ENCODE measurements around the gene ZNF324. TPM values are rescaled to one million over a fixed set of nuclear protein-coding genes. Genes with fewer than 3 reads are reported as not detected.

ZNF324 gene
- total RNA-seq, 1 donor from 2014 or later = 9.3 TPM

DNA sequence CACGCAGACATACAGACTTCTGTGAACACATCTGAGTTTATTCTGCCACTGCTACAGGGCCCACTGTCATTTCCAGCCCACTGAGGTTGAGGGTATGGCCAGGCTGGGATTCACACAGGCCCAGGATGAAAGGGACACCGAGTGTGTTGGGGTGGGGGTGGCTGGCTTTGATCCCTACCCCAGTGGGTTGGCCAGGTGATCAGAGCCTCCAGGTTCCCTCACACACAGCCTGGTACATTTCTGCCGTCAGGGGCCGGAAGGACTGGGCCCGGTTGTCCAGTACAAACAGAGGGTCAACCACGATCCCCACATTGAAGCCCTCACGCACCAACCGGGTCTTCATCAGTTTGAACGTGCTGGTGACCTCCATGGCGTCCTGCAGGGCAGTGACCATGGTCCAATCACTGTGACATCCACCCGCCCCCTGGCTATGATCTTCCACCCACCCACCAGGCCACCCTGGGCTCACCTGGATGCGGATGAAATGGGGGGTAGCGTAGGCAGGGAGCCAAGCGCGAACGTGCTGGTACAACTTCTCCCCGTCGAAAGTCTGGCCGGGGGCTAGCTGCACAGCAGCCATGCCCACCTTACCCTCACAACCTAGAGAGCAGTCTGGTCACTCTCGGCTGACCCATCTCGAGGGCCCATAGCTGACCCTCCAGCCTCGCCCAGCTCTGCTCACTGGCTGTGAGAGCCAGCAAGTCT, 31.6 kb downstream of the ZNF324 start:
- Mint-ChIP-seq H3K36me3 (ENCODE audit: low read depth, unreplicated experiment) (peaks cover 8% of the 10 kb centered on the region), H3K4me1 (ENCODE audit: low read depth, unreplicated experiment) (peaks cover 8% of the 10 kb centered on the region), H3K4me3 (ENCODE audit: unreplicated experiment) (peak overlapping the region; percentile 91), H3K9me3 (ENCODE audit: unreplicated experiment) (no peaks in the 10 kb centered on the region), H3K27me3 (ENCODE audit: low read depth, unreplicated experiment) (no peaks in the 10 kb centered on the region), H3K27ac (ENCODE audit: unreplicated experiment) (peak overlapping the region; percentile 41)
- Histone ChIP-seq H3K9me3 (ENCODE audit: insufficient read depth, low read depth, low read length) (peaks cover 4% of the 10 kb centered on the region), H3K4me1 (ENCODE audit: insufficient read depth, low read length) (peaks cover 4% of the 10 kb centered on the region), H3K4me2 (ENCODE audit: low read length) (peak overlapping the region; percentile 93), H3K27ac (ENCODE audit: low read depth, low read length) (no peak overlapping the region), H3K36me3 (ENCODE audit: insufficient read depth, low read length) (no peaks in the 10 kb centered on the region), H3K4me3 (ENCODE audit: insufficient read depth, low read depth, low read length) (peak overlapping the region; percentile 48), H2AFZ (ENCODE audit: low read depth, low read length) (peak overlapping the region; percentile 66), H4K20me1 (ENCODE audit: insufficient read depth, low read length) (no peaks in the 10 kb centered on the region), H3K27me3 (ENCODE audit: insufficient read depth, low read length) (no peaks in the 10 kb centered on the region), H3K9ac (ENCODE audit: low read length) (no peak overlapping the region), H3K79me2 (ENCODE audit: insufficient read depth, low read length) (no peaks in the 10 kb centered on the region)
- no peak for FAIRE-seq
- DNase-seq (ENCODE audit: low read depth) = no peak
- no peak for TF ChIP-seq EZH2 (IDR thresholded peaks at IDR 0.05; ENCODE audit: insufficient read depth, low read length)
- TF ChIP-seq, protein P1, sequence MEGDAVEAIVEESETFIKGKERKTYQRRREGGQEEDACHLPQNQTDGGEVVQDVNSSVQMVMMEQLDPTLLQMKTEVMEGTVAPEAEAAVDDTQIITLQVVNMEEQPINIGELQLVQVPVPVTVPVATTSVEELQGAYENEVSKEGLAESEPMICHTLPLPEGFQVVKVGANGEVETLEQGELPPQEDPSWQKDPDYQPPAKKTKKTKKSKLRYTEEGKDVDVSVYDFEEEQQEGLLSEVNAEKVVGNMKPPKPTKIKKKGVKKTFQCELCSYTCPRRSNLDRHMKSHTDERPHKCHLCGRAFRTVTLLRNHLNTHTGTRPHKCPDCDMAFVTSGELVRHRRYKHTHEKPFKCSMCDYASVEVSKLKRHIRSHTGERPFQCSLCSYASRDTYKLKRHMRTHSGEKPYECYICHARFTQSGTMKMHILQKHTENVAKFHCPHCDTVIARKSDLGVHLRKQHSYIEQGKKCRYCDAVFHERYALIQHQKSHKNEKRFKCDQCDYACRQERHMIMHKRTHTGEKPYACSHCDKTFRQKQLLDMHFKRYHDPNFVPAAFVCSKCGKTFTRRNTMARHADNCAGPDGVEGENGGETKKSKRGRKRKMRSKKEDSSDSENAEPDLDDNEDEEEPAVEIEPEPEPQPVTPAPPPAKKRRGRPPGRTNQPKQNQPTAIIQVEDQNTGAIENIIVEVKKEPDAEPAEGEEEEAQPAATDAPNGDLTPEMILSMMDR (IDR thresholded peaks at IDR 0.05; ENCODE audit: insufficient read depth, low read depth, low read length) = no peak

DNA sequence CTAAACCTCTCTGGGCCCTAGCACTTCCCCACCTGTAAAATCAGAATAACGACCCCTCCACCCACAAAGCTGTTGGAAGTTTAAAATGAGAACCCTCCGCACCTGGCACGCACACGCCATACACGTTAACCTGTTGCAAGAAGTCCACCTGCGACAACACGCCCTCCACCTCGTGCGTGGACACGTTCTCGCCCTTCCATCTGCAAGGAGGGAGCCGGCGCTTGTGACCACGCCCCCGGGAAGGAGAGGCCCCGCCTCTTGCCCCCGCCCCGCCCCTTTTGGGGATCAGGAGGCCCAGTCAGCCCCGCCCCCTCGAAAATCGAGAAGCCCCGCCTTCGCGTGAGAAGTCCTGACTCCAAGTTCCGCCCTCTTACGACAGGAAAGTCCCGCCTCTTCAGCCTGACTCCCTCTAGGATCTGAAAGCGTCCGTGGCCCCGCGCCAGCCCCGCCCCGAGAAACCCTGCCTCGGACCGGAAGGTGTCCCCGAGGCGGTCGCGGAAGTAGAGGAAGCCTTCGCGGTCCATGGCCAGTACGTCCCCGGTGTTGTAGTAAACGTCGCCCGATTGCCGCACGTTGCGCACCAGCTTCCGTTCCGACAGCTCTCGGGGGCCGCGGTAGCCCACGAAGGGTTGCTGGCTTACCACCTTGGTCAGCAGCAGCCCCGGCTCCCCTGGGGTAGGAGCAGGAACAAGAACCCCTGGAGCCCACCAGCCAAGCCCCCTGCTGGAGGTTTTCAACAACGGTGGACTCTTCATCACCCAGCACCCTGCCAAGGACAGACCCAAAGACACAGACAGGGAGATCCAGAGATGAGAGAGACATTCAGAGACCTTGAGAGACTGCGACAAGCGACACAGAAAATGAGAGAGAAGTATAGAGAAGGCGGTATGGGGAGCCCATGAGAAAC, 32.4 kb downstream of the ZNF324 start:
- H3K4me1 Mint-ChIP-seq (ENCODE audit: low read depth, unreplicated experiment) = peaks cover 8% of the 10 kb centered on the region
- peak overlapping the region; percentile 38 for H3K27ac ChIP-seq (ENCODE audit: low read depth, low read length)
- TF ChIP-seq, protein P1 (IDR thresholded peaks at IDR 0.05; ENCODE audit: insufficient read depth, low read depth, low read length) = peak; percentile 23
- no peak for TF ChIP-seq EZH2 (IDR thresholded peaks at IDR 0.05; ENCODE audit: insufficient read depth, low read length)
- H3K9me3 ChIP-seq (ENCODE audit: insufficient read depth, low read depth, low read length) = peaks cover 4% of the 10 kb centered on the region
- peak overlapping the region; percentile 93 for H3K4me2 ChIP-seq (ENCODE audit: low read length)
- H3K9ac ChIP-seq (ENCODE audit: low read length) = peak overlapping the region; percentile 71
- H3K36me3 Mint-ChIP-seq (ENCODE audit: low read depth, unreplicated experiment) = peaks cover 8% of the 10 kb centered on the region
- H4K20me1 ChIP-seq (ENCODE audit: insufficient read depth, low read length) = no peaks in the 10 kb centered on the region
- no peaks in the 10 kb centered on the region for H3K36me3 ChIP-seq (ENCODE audit: insufficient read depth, low read length)
- no peaks in the 10 kb centered on the region for H3K9me3 Mint-ChIP-seq (ENCODE audit: unreplicated experiment)
- peak overlapping the region; percentile 87 for H2AFZ ChIP-seq (ENCODE audit: low read depth, low read length)
- H3K4me3 Mint-ChIP-seq (ENCODE audit: unreplicated experiment) = peak overlapping the region; percentile 91
- no peaks in the 10 kb centered on the region for H3K27me3 Mint-ChIP-seq (ENCODE audit: low read depth, unreplicated experiment)
- H3K4me1 ChIP-seq (ENCODE audit: insufficient read depth, low read length) = peaks cover 4% of the 10 kb centered on the region
- H3K27ac Mint-ChIP-seq (ENCODE audit: unreplicated experiment) = peak overlapping the region; percentile 79
- DNase-seq (ENCODE audit: low read depth) = peak; percentile 92
- no peaks in the 10 kb centered on the region for H3K79me2 ChIP-seq (ENCODE audit: insufficient read depth, low read length)
- FAIRE-seq = no peak
- H3K27me3 ChIP-seq (ENCODE audit: insufficient read depth, low read length) = no peaks in the 10 kb centered on the region
- H3K4me3 ChIP-seq (ENCODE audit: insufficient read depth, low read depth, low read length) = peak overlapping the region; percentile 66
